NCI-H146 treated with DMSO at 0.1 percent for 48 hours (cell line): Measurements from ENCODE around the gene KRTAP20-2.

Experiments
- DNase-seq: peaks from one replicate; lab custom pipeline; 2025; ENCODE audit not compliant: unreplicated experiment; lab: John Stamatoyannopoulos, UW

KRTAP20-2 gene

GRCh38 chr21:30672985-30673650 lies 38.1 kb downstream of the KRTAP20-2 start:
- no peak for DNase-seq

GRCh38 chr21:30674312-30674711 lies 39.3 kb downstream of the KRTAP20-2 start:
- DNase-seq, result no peak

- no peak for DNase-seq
Measured at GRCh38 chr21:30676737-30677136, 41.7 kb downstream of the KRTAP20-2 start.

GRCh38 chr21:30680586-30680985 lies 45.6 kb downstream of the KRTAP20-2 start:
- DNase-seq, result no peak

- no peak for DNase-seq
Measured at GRCh38 chr21:30684506-30684905, 49.5 kb downstream of the KRTAP20-2 start.
